ENCODE measurements around the gene MAPKAPK3. TPM values are rescaled to one million over a fixed set of nuclear protein-coding genes. Genes with fewer than 3 reads are reported as not detected.

The MAPKAPK3 gene
- total and polyA plus RNA-seq, 12 donors = 134 to 496 (median 328) TPM

DNA sequence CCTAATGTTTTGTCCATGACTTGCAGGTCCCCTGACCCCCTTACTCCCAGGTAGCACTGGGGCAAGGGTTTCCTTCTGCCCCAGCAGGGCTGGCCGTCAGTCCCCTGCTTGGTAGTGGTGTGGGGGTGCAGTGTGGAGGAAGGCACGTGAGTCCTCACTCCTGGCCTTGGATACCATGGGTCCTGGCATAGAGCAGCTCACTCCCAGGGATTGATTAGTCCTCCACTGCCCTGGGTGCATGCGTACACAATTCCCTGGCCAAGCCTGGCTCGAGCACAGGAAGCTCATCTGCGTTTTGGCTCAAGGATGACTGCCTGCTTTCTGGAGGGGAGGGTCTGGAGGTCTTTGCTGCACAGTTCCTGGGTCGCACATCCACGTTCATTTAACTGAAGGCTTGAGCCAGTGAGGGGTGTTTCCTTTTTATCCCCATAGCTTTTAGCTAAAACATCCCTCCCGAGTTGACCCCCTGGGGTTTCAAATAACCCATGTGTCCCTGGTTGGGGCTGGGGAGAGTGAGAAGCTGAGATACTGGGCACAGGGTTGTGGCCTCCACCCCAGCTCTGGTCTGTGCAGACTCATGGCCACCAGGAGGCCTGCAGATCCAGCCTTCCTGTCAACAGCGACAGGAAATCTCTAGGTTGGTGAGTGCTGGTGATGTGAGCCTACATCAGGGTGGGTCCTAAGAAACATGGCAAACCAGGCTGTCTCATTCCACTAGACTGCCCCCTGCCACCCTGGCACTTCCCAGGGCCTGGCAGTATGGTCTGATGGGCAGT lies 36.1 kb upstream of the MAPKAPK3 start:
- Histone ChIP-seq H3K27me3 (no peaks in the 10 kb centered on the region), H3K27ac (peak overlapping the region; percentile 16 to 92 (median 86)), H3K4me1 (peaks cover 16 to 54% (median 42%) of the 10 kb centered on the region in 9 donors), H3K4me3 (no peak overlapping the region), H3K36me3 (peaks cover 0 to 59% (median 0%) of the 10 kb centered on the region in 9 donors), H3K9me3 (no peaks in the 10 kb centered on the region)
- 53 to 60% methylated on average over 9 of the region's 9 CpGs for WGBS, 2 donors
- ATAC-seq = peak in 3 of 8 donors; percentile 5 to 19 (median 9)
- TF ChIP-seq, protein P1, sequence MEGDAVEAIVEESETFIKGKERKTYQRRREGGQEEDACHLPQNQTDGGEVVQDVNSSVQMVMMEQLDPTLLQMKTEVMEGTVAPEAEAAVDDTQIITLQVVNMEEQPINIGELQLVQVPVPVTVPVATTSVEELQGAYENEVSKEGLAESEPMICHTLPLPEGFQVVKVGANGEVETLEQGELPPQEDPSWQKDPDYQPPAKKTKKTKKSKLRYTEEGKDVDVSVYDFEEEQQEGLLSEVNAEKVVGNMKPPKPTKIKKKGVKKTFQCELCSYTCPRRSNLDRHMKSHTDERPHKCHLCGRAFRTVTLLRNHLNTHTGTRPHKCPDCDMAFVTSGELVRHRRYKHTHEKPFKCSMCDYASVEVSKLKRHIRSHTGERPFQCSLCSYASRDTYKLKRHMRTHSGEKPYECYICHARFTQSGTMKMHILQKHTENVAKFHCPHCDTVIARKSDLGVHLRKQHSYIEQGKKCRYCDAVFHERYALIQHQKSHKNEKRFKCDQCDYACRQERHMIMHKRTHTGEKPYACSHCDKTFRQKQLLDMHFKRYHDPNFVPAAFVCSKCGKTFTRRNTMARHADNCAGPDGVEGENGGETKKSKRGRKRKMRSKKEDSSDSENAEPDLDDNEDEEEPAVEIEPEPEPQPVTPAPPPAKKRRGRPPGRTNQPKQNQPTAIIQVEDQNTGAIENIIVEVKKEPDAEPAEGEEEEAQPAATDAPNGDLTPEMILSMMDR (IDR thresholded peaks at IDR 0.05) = peak in 4 of 9 donors; percentile 13 to 30 (median 18)
- DNase-seq = peak in 1 of 2 donors; percentile 3
- intact Hi-C loops (cut with DNase I) = no loop called here

DNA sequence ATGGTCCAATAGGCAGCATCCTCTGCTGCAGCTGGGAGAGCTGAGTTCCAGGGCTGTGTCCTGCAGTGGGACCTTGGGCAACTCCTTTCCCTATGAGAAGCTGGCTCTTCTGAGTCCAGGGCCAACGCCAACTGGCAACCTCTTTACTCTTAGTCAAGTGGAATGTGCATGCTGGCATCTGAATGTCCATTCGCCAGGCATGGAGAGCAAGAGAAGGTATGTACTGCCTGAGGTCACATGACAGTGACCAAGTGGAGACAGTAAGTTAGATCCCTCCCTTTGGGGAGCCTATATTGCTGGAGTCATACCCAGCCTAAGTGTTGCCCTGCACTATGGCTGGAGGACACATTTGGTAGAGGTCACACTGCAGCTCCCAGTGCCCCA lies 35.5 kb upstream of the MAPKAPK3 start:
- Histone ChIP-seq H3K27ac (peak overlapping the region; percentile 16 to 92 (median 86)), H3K4me1 (peaks cover 16 to 60% (median 44%) of the 10 kb centered on the region in 9 donors), H3K9me3 (no peaks in the 10 kb centered on the region), H3K27me3 (no peaks in the 10 kb centered on the region), H3K4me3 (no peak overlapping the region), H3K36me3 (peaks cover 0 to 53% (median 0%) of the 10 kb centered on the region in 9 donors)
- intact Hi-C loops (cut with DNase I) = no loop called here
- peak in 1 of 2 donors; percentile 24 for DNase-seq
- TF ChIP-seq, protein P1 (IDR thresholded peaks at IDR 0.05) = peak in 1 of 9 donors; percentile 0
- 63 to 72% methylated on average over 2 of the region's 2 CpGs for WGBS, 2 donors
- ATAC-seq = peak in 7 of 8 donors; percentile 5 to 31 (median 18)

DNA sequence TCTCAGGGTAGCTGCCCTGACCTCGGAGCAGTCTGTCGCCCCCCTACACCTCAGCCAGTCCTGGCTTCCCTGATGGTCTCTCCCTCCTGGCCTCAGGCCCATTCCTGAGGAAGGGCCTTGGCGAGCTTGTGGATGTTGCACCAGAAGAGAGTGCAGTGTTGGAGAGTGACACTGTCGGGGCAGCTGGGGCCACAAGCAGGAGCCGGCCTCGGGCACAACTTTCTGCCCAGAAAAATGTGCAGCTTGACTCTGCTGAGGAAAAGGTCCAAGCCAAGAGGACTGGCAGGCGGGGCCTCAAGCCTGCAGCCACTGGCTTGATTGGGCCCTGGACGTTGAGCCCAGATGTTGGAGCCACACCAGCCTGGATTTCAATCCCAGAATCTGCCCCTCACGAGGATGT lies 34.9 kb upstream of the MAPKAPK3 start:
- peak in 3 of 8 donors; percentile 4 to 25 (median 15) for ATAC-seq

DNA sequence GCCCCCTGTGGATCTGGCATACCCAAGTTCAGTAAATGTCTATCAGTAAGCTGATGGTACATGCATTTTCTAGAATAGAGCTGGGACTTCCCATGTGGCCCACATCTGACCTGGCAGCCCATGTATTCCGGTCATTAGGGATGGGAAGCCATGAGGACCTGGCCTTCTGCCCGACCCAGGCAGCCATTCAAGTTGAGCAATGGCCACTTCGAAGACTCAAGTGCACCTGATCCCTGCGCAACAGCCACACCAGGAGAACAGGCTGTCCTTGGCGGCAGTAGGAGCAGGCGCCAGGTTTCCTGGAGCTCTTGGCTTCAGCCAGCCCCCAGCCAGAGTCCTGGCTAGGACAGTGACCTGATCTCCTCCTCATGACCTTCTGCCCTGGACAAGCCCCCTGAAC lies 33.1 kb upstream of the MAPKAPK3 start:
- H3K27ac ChIP-seq = peak overlapping the region; percentile 79 to 92 (median 86)
- TF ChIP-seq, protein P1 (IDR thresholded peaks at IDR 0.05) = peak in 1 of 9 donors; percentile 3
- peaks cover 0 to 29% (median 0%) of the 10 kb centered on the region in 9 donors for H3K36me3 ChIP-seq
- H3K27me3 ChIP-seq = no peaks in the 10 kb centered on the region
- DNase-seq (peak; percentile 83 to 86), ATAC-seq (peak; percentile 62 to 93 (median 74))
- intact Hi-C loops (cut with DNase I) = loop anchor here in 3 of 10 donors (1.0 to 2.0 kb wide), 3 partner anchors 15 to 17 kb away; partner anchors contain the start of gene HEMK1 (in 1 of the 3)
- H3K9me3 ChIP-seq = no peaks in the 10 kb centered on the region
- 30 to 36% methylated on average over 6 of the region's 6 CpGs for WGBS, 2 donors
- peaks cover 19 to 81% (median 60%) of the 10 kb centered on the region in 9 donors for H3K4me1 ChIP-seq
- no peak overlapping the region for H3K4me3 ChIP-seq

More for the DNA sequence above, 34.9 kb upstream of the MAPKAPK3 start:
- WGBS, 2 donors = 51 to 56% methylated on average over 8 to 9 of the region's 9 CpGs
- peaks cover 0 to 47% (median 0%) of the 10 kb centered on the region in 9 donors for H3K36me3 ChIP-seq
- intact Hi-C loops (cut with DNase I) = no loop called here
- no peaks in the 10 kb centered on the region for H3K27me3 ChIP-seq
- no peak for DNase-seq
- H3K9me3 ChIP-seq = no peaks in the 10 kb centered on the region
- TF ChIP-seq, protein P1 (IDR thresholded peaks at IDR 0.05) = no peak
- peaks cover 16 to 66% (median 48%) of the 10 kb centered on the region in 9 donors for H3K4me1 ChIP-seq
- H3K27ac ChIP-seq = peak overlapping the region; percentile 16 to 92 (median 86)
- H3K4me3 ChIP-seq = no peak overlapping the region

Data from heart right ventricle (tissue), 16 donors.